Lung microvascular endothelial cell (primary cell): Measurements from ENCODE around the gene SH3BGRL3. TPM values are rescaled to one million over a fixed set of nuclear protein-coding genes. Genes with fewer than 3 reads are reported as not detected.
"Not testable (repeated sequence)": the region's sequence is repeated elsewhere in the genome, so short reads cannot be mapped to it uniquely, and the experiment has no call there.

ENCODE experiments used
- DNase-seq, 2 donors: peaks; one replicate each; pipeline versions ENCODE4 v3.0.0 to v3.0.0-alpha.2; 2010; ENCODE audit warnings: low read depth in 2 of 2
- total RNA-seq: library from RNA; depleted of rRNA; stranded (reverse); fragments of >200 nt; gene quantifications from 2 replicates; pipeline ENCODE4 v1.2.1, GENCODE V29; 2014

The SH3BGRL3 gene
- total RNA-seq, 1 donor from 2014 or later = 16.5 TPM

- DNase-seq = no peak
These were observed 11.0 kb downstream of the SH3BGRL3 start for GRCh38 chr1:26290882-26291261.

- no peak for DNase-seq
These were observed 11.5 kb downstream of the SH3BGRL3 start for GRCh38 chr1:26291433-26291832.

GRCh38 chr1:26291939-26292338 is 12.1 kb downstream of the SH3BGRL3 start:
- no peak for DNase-seq

- DNase-seq = not testable (repeated sequence)
These were observed 12.8 kb downstream of the SH3BGRL3 start for GRCh38 chr1:26292735-26293134.

DNA sequence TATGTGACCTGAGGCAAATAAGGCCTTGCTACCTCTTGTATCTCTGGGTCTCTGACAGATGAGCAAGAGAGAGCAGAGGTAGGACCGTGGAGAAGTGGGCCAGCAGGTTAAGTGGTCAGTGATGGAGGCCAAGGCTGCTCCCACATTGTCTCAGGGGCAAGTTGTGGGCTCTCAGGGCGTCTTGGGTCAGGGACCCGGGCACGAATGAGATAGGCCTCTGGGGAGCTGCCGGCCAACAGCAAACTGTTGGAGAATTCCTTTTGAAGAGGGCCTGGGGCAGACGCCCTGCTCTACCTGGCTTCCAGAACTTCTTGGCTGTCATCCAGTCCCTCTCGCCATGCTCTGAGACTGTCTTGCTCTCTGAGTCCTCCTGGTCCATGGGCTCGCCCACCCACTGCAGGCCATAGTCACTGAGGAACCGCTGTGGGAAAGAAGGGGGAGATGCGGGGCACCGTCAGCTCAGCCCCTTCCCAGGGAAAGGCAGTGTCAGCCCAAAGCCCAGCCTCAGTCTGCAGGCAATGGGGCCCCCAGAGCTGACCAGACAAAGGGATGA is 14.1 kb downstream of the SH3BGRL3 start:
- no peak for DNase-seq

DNA sequence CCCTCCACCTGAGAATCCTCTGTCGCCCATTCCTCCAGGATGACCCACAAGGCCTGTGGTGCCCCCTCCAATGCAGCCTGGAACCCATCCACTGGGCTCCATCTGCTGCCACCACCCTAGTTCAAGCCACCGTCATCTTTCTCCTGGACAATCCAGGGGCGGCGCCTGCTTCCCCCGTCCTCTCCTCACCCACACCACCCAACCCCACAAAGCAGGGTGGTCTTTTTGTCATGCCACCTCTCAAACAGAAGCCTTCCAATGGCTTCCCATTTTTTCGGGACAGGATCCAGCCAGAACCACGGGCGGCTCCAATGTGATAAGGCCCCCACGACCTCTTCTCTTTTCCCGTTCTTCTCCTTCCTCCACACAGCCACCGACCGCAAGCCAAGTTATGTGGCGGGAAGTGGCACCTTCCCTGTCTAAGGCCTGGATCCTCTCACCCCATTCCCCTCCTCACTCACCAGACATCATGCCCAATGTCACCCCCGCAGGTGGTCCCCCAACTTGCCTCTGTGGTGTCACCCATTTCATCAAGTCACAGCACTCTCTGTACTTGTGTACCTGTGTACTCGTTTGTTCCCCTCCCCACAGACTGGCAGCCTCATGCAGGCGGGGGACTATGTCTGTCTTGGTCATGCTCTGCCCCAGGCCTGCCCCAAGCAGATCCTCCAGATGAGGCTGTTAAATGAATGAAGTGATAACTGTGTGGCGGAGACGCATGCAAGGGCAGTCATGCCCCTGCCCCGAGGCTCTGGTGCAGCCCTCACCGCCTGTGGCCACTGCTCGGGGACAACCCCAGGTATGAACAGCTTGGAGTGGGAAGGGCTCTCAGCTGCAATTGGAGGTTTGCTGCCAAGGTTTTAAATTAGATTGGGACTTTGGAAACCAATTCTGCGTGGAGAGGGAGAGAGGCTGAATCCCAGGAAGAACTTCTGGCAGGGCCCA is 15.6 kb downstream of the SH3BGRL3 start:
- DNase-seq = no peak

- no peak for DNase-seq
These were observed 16.6 kb downstream of the SH3BGRL3 start for GRCh38 chr1:26296340-26297056.

DNA sequence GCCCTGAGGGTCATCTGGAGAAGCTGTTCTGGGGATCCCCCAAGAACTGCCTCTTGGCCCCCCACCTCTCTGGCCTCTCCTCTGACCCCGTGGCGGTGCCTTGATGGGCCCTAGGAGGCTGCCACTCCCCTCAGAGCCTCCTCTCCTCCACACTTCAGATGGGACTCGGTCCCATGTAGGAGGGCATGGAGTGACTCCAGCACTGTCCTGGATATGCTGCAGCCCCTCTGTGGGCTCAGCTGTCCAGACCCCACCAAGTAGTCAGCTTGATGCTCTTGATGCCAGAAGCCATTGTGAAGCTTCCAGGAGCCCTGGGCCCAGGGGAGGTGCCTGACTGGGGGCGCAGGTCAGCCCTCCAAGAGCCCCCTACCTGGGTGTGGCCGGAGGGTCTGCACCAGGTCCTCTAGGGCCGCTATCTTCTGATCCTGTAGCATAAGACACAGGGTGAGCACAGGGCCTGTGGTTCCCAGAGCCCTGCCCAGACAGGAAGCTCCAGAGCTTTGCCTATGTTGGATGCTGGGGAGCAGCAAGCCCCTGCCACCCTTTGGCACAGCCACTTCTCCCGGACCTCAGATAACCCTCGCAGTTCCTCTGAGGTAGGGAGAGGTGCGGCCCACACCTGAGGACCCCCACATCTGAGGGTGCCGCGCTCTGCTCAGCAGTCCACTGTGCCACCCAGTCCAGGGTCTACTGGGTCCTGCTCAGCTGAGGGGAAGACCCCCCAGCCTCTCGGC is 17.3 kb downstream of the SH3BGRL3 start:
- no peak for DNase-seq

- no peak for DNase-seq
These were observed 17.9 kb downstream of the SH3BGRL3 start for GRCh38 chr1:26297791-26298124.

- DNase-seq = no peak
These were observed 20.8 kb downstream of the SH3BGRL3 start for GRCh38 chr1:26300578-26301275.

GRCh38 chr1:26302733-26303405 is 23.0 kb downstream of the SH3BGRL3 start:
- DNase-seq = peak in 1 of 2 donors; percentile 50

DNA sequence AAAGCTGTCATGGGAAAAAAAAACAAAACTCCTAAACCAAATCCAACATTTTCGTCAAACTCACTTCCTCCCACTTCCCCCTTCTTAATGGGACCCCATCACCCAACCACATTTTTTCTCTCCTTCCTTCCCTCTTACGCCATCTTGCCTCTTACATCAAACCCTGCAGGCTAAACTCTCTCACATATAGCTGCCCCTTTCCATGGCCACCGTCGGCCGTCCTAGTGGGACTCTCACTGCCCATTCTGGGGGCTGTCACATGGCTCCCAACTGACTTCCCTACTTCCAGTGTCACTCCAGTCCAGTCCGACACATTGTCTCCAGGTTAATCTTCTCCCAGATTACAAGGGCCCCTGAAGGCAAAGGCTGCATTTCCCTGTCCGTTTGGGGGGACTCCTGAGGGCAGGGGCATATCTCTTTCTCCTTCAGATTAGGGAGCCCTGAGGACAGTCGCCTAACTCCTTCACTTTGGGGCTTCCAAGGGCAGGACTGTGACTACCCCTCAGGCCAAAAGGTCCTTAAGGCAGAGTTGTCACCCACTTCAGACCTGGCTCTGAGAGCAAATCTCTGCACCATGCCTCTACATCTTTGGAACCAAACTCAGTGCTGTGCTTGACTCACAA is 25.9 kb downstream of the SH3BGRL3 start:
- no peak for DNase-seq

GRCh38 chr1:26306290-26307229 is 26.7 kb downstream of the SH3BGRL3 start, which contains the start of gene UBXN11:
Gene UBXN11, minus strand, starts transcription at chr1:26306636. Its CDS starts 3,753 bp downstream, at chr1:26302883.
- DNase-seq = peak; percentile 91 to 95

GRCh38 chr1:26307363-26307781 is 27.5 kb downstream of the SH3BGRL3 start:
- no peak for DNase-seq

DNA sequence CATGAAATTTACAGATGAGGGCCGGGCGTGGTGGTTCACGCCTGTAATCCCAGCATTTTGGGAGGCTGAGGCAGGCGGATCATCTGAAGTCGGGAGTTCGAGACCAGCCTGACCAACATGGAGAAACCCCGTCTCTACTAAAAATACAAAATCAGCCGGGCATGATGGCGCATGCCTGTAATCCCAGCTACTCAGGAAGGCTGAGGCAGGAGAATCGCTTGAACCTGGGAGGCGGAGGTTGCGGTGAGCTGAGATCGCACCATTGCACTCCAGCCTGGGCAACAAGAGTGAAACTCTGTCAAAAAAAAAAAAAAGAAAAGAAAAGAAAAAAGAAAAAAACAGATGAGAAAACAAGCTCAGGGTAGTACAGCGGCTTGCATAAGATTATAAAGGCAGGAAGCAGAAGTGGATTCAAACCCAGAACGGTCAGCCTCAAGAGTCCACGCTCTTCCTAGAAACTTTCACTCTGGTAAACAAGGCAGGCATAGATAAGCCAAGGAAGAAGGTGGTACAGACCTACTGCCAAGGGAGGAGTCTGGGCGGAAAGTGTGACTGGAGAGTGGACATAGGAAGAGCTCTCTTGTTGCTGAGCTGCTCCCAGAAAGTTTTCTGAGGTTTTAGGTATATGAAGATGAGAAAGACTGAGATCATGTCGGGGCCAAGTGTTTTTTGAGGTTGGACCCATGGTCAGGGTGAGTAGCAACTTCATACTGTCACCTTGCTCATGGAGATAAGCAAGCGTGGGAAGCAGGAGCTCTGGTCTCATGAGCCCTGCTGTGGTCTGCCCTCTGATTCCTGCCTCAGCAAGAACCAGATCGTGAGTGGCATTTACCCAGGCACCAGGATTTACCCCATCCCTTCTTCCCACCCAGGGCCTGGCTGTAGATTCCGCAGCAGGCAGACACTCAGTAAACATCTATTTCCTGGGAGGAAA is 28.3 kb downstream of the SH3BGRL3 start:
- not testable (repeated sequence) for DNase-seq

DNA sequence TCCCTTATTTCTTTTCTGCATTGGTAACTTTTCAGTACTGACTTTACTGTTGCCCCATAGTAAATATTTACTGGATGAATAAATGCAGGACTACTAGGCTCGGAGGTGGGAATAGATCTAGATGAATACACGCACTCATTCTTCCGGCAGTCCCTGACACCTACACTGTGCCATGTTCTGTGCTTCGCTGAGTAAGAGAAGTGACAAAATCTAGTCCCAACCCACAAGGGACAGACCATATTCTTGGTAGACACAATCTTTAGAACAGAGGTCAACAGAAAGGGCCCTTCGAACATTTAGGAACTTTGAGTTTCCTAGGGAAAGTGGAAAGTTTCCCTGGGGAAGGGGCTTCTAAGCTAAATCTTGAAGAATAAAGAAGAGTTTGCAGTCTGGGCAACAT is 34.6 kb downstream of the SH3BGRL3 start:
- DNase-seq = no peak
